MM.1S (cell line): Measurements from ENCODE around the gene NKIRAS1.
"Not testable (repeated sequence)": the region's sequence is repeated elsewhere in the genome, so short reads cannot be mapped to it uniquely, and the experiment has no call there.

Source experiments
- EZH2 ChIP-seq: fragments of 300-600 bp; sonication (generic); optimal IDR thresholded peaks from 2 replicates; pipeline ENCODE3; 2017; ENCODE audit warnings: low read depth, mild to moderate bottlenecking, antibody characterized with exemption, low read length, mixed read lengths
- TF ChIP-seq, protein P1 (sequence below): fragments of 300-600 bp; sonication (generic); IDR thresholded peaks from 2 replicates; pipeline ENCODE4 v1.5.1; 2016; ENCODE audit warnings: antibody characterized with exemption, low read length, mixed read lengths

- TF ChIP-seq, protein P1, sequence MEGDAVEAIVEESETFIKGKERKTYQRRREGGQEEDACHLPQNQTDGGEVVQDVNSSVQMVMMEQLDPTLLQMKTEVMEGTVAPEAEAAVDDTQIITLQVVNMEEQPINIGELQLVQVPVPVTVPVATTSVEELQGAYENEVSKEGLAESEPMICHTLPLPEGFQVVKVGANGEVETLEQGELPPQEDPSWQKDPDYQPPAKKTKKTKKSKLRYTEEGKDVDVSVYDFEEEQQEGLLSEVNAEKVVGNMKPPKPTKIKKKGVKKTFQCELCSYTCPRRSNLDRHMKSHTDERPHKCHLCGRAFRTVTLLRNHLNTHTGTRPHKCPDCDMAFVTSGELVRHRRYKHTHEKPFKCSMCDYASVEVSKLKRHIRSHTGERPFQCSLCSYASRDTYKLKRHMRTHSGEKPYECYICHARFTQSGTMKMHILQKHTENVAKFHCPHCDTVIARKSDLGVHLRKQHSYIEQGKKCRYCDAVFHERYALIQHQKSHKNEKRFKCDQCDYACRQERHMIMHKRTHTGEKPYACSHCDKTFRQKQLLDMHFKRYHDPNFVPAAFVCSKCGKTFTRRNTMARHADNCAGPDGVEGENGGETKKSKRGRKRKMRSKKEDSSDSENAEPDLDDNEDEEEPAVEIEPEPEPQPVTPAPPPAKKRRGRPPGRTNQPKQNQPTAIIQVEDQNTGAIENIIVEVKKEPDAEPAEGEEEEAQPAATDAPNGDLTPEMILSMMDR, result not testable (repeated sequence)
- not testable (repeated sequence) for TF ChIP-seq EZH2
Observed at GRCh38 chr3:23912335-23912734, 4.5 kb downstream of the NKIRAS1 start.
